Testis (tissue), 3 donors: ENCODE measurements around the gene RNF182. TPM values are rescaled to one million over a fixed set of nuclear protein-coding genes. Genes with fewer than 3 reads are reported as not detected.
A peak's percentile ranks its signal among the peaks of the same experiment; 100 is the strongest.

Source experiments
- DNase-seq: peaks from one replicate; pipeline ENCODE4 v3.0.0-alpha.2; 2019
- H3K27ac ChIP-seq, 2 donors: fragments of 200-600 bp; sonication (generic); one replicate each; pipeline ENCODE4 v1.5.1; 2019
- H3K27me3 ChIP-seq: fragments of 200-600 bp; sonication (generic); one replicate; pipeline ENCODE4 v1.5.1; 2019
- H3K36me3 ChIP-seq: fragments of 200-600 bp; sonication (generic); one replicate; pipeline ENCODE4 v1.5.1; 2017; ENCODE audit warnings: low read depth; ENCODE audit errors: missing control alignments
- H3K4me1 ChIP-seq: fragments of 200-600 bp; sonication (generic); one replicate; pipeline ENCODE4 v1.5.1; 2019
- H3K4me3 ChIP-seq, 2 donors: fragments of 200-600 bp; sonication (generic); one replicate each; pipeline ENCODE4 v1.5.1; 2017 to 2019
- H3K9me3 ChIP-seq: fragments of 200-600 bp; sonication (generic); one replicate; pipeline ENCODE4 v1.5.1; 2017
- POLR2A ChIP-seq: fragments of 450-650 bp; IDR thresholded peaks from one replicate; pipeline ENCODE4 v1.6.1; 2017; ENCODE audit warnings: antibody characterized with exemption, mild to moderate bottlenecking, moderate library complexity
- WGBS, 2 donors: methylation state at CpG; one replicate each; pipeline ENCODE4 v1.1.5; 2018; 5-methylcytosine and 5-hydroxymethylcytosine counted together
- intact Hi-C: fragments of 100-400 bp; cut with DNase I; formaldehyde crosslinking; loops from one replicate; pipeline ENCODE4 v1.15.1; 2023; ENCODE audit warnings: low total_unique reads
- polyA plus RNA-seq: library from polyadenylated mRNA; stranded (reverse); fragments of 350-450 nt; fragmentation: Illumina TruSeq; extraction: RNeasy Lipid Tissue Mini Kit (QIAGEN cat#74804); gene quantifications from one replicate; pipeline ENCODE4 v1.2.3, GENCODE V29; 2014; ENCODE audit warnings: low read depth, low replicate concordance; ENCODE audit not compliant: insufficient read depth
- total RNA-seq, 2 donors: library from RNA; depleted of rRNA; stranded (reverse); fragments of >200 nt; gene quantifications; one replicate each; pipeline ENCODE4 v1.2.3, GENCODE V29; 2016
- TF ChIP-seq, protein P1 (sequence below), 3 experiments: fragments of 450-650 bp in 2 of 3; fragments of 200-600 bp in 1 of 3; sonication (generic) in 1 of 3; IDR thresholded peaks; one replicate each; pipeline ENCODE4 v1.5.1; 2016 to 2019; ENCODE audit warnings: antibody characterized with exemption in 3 of 3, mild to moderate bottlenecking in 2 of 3, moderate library complexity in 1 of 3

RNF182 gene
- total and polyA plus RNA-seq, 3 donors from 2014 or later, result 5.8 to 7.2 (median 6.8) TPM

DNA sequence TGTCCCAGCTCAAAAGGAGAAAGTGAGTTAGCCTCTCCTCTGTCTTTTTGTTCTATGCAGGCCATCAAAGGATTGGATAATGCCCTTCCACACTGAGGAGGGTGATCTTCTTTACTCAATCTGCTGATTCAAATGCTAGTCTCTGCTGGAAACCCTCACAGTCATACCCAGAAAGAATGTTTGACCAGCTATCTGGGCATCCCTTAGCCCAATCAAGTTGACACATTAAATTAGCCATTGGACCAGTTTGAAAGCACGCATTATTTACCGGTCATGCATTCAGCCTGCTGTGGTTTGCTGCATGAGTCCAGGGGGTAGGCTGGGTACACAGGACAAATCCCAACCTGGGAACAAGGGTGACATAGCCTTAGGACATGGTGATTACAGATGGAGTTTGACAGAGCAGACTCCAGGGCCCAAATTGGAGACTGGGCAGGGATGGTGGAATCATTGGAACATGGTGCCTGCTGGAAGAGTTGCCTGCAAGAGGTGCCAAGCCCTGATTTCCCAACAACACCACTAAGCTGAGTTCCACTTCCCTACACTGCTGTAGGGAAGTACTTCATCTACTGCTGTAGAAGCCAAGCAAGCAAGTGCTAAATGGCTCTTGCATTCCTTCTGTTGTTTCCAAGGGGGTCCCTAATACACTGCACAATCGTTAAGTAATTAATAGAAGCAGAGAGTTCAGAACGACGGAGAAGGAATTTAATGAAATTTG lies 87.7 kb downstream of the RNF182 start:
- WGBS, 2 donors, result 94 to 95% methylated on average over 5 of the region's 5 CpGs
- Histone ChIP-seq H3K4me1 (no peaks in the 10 kb centered on the region), H3K9me3 (no peaks in the 10 kb centered on the region), H3K4me3 (no peak overlapping the region), H3K36me3 (no peaks in the 10 kb centered on the region), H3K27me3 (no peaks in the 10 kb centered on the region), H3K27ac (no peak overlapping the region)
- intact Hi-C loops, result no loop called here
- DNase-seq, result no peak
- no peak for TF ChIP-seq POLR2A
- TF ChIP-seq, protein P1, sequence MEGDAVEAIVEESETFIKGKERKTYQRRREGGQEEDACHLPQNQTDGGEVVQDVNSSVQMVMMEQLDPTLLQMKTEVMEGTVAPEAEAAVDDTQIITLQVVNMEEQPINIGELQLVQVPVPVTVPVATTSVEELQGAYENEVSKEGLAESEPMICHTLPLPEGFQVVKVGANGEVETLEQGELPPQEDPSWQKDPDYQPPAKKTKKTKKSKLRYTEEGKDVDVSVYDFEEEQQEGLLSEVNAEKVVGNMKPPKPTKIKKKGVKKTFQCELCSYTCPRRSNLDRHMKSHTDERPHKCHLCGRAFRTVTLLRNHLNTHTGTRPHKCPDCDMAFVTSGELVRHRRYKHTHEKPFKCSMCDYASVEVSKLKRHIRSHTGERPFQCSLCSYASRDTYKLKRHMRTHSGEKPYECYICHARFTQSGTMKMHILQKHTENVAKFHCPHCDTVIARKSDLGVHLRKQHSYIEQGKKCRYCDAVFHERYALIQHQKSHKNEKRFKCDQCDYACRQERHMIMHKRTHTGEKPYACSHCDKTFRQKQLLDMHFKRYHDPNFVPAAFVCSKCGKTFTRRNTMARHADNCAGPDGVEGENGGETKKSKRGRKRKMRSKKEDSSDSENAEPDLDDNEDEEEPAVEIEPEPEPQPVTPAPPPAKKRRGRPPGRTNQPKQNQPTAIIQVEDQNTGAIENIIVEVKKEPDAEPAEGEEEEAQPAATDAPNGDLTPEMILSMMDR (IDR thresholded peaks at IDR 0.05), result no peak

GRCh38 chr6:14015964-14016363 lies 91.2 kb downstream of the RNF182 start:
- Histone ChIP-seq H3K27me3 (no peaks in the 10 kb centered on the region), H3K4me1 (no peaks in the 10 kb centered on the region), H3K27ac (no peak overlapping the region), H3K4me3 (no peak overlapping the region), H3K36me3 (no peaks in the 10 kb centered on the region), H3K9me3 (no peaks in the 10 kb centered on the region)
- intact Hi-C loops, result no loop called here
- TF ChIP-seq POLR2A, result no peak
- TF ChIP-seq, protein P1 (IDR thresholded peaks at IDR 0.05), result no peak
- DNase-seq, result no peak
- 86 to 90% methylated on average over 4 to 5 of the region's 5 CpGs for WGBS, 2 donors

GRCh38 chr6:14016432-14016831 lies 91.7 kb downstream of the RNF182 start:
- no peak overlapping the region for H3K27ac ChIP-seq
- intact Hi-C loops, result no loop called here
- DNase-seq, result no peak
- no peaks in the 10 kb centered on the region for H3K36me3 ChIP-seq
- no peak overlapping the region for H3K4me3 ChIP-seq
- WGBS, 2 donors, result 85 to 87% methylated on average over 12 of the region's 12 CpGs
- no peaks in the 10 kb centered on the region for H3K9me3 ChIP-seq
- TF ChIP-seq, protein P1 (IDR thresholded peaks at IDR 0.05), result no peak
- no peak for TF ChIP-seq POLR2A
- no peaks in the 10 kb centered on the region for H3K4me1 ChIP-seq
- H3K27me3 ChIP-seq, result no peaks in the 10 kb centered on the region

- intact Hi-C loops, result no loop called here
- Histone ChIP-seq H3K27ac (no peak overlapping the region), H3K4me1 (no peaks in the 10 kb centered on the region), H3K36me3 (no peaks in the 10 kb centered on the region), H3K4me3 (peak overlapping the region in 1 of 2 donors; percentile 45), H3K27me3 (no peaks in the 10 kb centered on the region), H3K9me3 (no peaks in the 10 kb centered on the region)
- no peak for DNase-seq
- 40 to 41% methylated on average over 5 of the region's 5 CpGs for WGBS, 2 donors
- TF ChIP-seq, protein P1 (IDR thresholded peaks at IDR 0.05), result no peak
- no peak for TF ChIP-seq POLR2A
Measured at GRCh38 chr6:14016935-14017625, 92.3 kb downstream of the RNF182 start.
